GM18907 (cell line): Measurements from ENCODE around the gene FAM234A.
"Not testable (repeated sequence)": the region's sequence is repeated elsewhere in the genome, so short reads cannot be mapped to it uniquely, and the experiment has no call there.

Experiments used
- ATAC-seq: cut with Tn5 transposase; IDR thresholded peaks from one replicate; pipeline ENCODE4 v1.9.1; 2021; ENCODE audit warnings: mild to moderate bottlenecking, moderate library complexity; ENCODE audit not compliant: unreplicated experiment

FAM234A gene

DNA sequence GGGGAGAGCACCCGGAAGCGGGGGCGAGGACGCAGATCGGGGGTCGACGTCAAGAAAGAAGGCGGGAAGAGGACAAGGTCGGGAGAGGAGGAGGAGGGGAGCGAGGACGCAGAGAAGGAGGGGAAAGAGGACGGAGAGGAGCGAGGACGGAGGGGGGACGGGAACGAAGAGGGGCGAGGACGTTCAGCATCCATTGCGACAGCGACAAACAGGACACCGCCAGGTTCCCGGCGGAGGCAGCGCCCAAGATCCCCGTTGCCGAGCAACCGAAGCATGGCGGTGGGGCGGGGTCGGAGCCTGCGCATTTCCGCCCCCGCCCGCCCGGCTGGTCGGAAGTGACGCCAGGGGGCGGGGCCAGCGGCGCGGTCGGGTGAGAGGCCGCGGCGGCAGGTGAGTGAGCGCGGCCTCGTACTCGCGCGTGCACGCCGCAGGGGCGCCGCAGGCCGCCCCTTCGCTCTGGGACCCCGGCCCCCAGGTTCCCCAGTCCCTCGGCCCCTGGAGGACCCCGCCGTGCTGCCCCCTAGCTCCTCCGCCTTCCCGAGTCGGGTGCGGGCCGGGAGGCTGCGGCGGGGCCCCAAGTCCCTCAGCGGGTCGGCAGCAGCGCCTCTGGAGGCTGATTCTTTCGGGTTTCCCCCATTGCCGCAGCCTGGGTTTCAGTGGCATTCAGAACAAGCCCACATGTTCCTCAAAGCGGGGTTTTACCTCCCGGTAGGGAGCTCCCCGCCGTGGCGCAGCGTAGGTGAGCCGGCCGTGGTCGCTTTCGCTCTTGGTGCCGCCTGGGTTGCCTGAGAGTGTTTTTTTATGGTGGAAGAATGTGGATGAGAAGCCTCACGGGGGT, at the start of gene FAM234A:
Gene FAM234A, plus strand, starts transcription at position 354 of the 838 bp plus-strand sequence. CDS start 19,593 bp downstream, outside the sequence.
- peak; percentile 89 for ATAC-seq

DNA sequence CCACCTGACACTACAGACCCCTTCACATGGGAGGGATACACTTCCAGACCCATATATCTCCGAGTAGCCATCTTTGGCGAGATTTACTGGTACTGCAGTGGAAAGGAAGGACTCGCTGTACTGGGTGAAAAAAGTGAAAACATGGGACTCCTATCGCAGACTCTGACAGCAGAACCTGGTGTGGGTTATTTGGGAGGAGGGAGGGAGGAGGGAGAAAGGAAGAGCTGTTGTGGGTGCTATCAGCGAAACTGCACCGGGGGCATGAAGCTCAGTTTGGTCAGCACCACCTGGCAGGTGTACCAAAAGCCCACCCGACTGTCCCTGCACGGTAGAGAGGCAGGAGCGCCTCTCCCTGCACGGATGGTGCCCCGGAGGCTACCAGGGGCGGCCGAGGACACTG, 49.4 kb upstream of the FAM234A start:
- ATAC-seq: no peak

DNA sequence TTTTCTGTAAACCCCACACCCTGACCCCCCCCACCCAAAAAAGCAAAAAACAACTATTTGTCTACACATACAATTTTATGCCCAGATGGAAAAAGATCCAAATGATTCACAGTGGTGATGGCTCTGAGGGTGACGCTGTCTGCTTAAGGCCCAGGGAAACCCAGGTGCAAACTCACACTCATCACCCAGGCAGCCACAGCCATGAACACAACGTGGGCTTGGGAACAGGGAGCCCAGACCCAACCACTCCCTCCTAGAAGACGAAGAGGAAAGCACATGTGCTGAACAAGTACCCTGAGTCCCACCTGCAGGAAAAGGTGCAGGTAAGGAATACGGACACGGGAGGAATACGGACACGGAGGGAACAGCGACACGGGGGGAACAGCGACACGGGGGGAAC, 48.9 kb upstream of the FAM234A start:
- no peak for ATAC-seq

GRCh38 chr16:187330-187729, 47.3 kb upstream of the FAM234A start:
- ATAC-seq: no peak

- no peak for ATAC-seq
Observed at GRCh38 chr16:188674-189073, 45.9 kb upstream of the FAM234A start.

DNA sequence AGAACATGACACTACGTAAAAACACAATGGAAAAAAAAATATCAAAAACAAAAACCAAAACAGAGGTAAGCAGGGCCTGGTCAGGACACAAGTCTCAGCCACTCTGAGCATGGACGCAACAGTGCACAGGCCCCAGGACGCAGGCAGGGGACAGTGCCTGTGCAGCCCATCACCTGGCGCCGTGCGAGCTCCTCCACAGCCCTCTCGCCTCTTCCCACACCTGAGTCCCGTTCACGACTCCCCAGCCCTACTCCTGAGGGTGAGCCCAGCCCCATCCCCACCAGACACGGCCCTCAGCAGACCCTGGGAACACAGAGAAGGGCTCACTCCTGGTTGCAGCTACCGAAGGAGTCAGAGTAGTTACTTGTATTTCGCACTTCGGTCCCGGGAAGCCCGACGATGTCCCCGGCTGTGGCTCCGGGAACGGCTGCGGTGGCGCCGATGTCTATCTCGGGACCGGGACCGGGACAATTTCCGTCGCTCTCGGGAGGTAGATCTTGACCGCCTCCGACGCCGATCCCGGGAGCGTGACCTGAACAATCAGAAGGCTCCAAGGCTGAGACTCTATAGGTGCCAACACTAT, 44.9 kb upstream of the FAM234A start:
- no peak for ATAC-seq

GRCh38 chr16:191831-192230, 42.8 kb upstream of the FAM234A start:
- ATAC-seq: no peak

GRCh38 chr16:192686-193085, 41.9 kb upstream of the FAM234A start:
- no peak for ATAC-seq

DNA sequence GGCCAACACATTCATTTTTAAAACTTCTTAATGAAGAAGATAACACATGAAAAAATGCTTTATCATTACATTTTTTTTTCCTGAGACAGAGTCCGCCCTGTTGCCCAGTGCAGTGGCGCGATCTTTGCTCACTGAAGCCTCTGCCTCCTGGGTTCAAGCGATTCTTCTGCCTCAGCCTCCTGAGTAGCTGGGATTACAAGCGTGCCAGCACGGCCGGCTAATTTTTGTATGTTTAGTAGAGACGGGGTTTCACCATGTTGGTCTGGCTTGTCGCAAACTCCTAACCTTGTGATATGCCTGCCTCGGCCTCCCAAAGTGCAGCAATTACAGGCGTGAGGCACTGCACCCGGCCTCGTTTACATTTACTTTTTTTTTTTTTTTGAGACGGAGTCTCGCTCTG, 41.2 kb upstream of the FAM234A start:
- ATAC-seq: no peak

- no peak for ATAC-seq
Observed at GRCh38 chr16:194516-194915, 40.1 kb upstream of the FAM234A start.

GRCh38 chr16:200388-200787, 34.2 kb upstream of the FAM234A start:
- ATAC-seq: no peak

GRCh38 chr16:203246-203645, 31.4 kb upstream of the FAM234A start:
- no peak for ATAC-seq

- ATAC-seq: not testable (repeated sequence)
Observed at GRCh38 chr16:204046-204445, 30.6 kb upstream of the FAM234A start.

- not testable (repeated sequence) for ATAC-seq
Observed at GRCh38 chr16:209359-209758, 25.3 kb upstream of the FAM234A start.

DNA sequence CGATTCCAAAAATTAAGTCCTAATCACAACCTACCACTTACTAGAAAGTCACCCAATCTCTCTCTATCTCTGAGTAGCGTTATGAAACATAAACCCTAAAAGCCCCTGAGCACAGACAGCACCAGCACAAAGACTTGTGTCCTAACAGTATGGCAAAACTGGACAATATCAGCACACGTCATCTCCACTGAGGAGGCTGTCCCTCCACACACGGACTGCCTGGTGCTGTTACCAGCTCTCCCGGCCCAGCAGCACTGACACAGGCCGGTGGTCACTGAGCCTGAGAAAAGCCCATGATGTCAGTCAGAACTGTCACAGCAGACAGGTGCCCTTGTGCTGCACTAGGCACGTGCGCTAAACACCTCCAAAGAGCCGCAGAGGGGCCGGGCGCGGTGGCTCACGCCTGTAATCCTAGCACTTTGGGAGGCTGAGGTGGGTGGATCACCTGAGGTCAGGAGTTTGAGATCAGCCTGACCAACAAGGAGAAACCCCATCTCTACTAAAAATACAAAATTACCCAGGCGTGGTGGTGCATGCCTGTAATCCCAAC, 22.9 kb upstream of the FAM234A start:
- not testable (repeated sequence) for ATAC-seq

DNA sequence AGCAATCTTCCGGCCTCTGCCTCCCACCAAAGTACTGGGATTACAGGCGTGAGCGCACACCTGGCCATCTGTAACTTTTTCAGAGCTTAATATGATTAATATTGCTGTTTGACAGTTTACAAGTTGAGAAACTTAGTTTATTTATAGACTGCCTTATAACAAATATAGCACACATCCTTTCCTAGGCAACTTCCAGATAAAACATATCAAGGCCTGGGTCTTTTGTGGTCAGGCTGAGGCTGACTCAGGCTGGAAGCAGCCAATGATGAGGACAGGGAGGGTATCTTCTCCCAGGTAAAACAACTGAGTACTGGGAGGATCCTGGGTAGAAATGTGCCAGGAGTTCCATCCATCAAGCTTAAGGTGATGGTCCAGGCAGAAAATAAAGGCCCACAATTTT, 21.6 kb upstream of the FAM234A start:
- no peak for ATAC-seq

GRCh38 chr16:220021-220420, 14.6 kb upstream of the FAM234A start:
- no peak for ATAC-seq

- ATAC-seq: peak; percentile 20
Observed at GRCh38 chr16:228151-228851, 6.3 kb upstream of the FAM234A start.

DNA sequence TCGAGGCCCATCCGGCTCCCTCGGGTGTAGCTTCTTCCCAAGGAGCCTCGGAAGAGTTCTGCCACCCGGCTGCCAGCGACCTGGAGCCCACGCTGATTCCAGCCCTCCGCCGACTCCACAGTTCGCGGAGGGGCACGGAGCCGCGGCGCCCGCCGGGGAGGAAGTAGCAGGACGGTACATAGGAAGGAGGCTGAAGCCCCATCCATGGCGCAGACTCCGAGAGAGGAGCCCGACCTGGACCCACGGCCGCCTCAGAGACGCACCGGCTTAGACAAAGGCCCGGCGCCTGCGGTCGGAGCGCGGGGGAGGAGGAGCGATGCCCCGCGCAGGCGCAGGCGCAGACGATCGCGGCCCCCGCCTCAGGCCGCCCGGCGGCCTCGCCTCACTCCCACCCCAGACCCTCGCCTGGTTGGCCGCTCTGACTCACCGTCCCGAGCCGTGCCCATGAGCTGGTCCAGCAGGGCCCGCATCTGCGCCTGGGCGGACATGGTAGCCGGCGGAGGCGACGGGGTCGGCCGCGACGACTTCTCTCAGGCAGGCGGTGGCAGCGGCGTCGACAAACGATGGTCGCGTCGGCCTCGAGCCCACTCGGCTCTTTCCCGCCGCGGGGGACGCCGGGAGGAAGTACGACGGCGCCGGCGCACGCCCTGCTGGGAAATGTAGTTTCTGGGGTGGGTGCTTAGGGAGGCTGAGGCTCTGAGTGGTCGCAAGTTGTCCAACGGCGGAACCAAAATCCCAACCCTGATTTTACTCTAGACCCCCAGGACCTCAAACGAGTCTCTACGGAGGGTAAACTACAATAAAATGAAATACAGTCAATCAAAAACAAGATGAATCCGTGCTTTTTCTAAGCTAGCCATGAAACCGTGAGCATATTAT, 5.5 kb upstream of the FAM234A start, which contains the start of gene LUC7L:
Gene LUC7L, minus strand, starts transcription at position 598 of the 879 bp plus-strand sequence. Its CDS starts 110 bp downstream, at position 488.
- ATAC-seq: peak; percentile 86

GRCh38 chr16:229731-230281, 4.8 kb upstream of the FAM234A start:
- no peak for ATAC-seq
